ENCODE data around the gene TMEM191B. TPM values are rescaled to one million over a fixed set of nuclear protein-coding genes. Genes with fewer than 3 reads are reported as not detected.

Gene TMEM191B
- not detected in 2 replicates for total RNA-seq

GRCh38 chr22:18527752-18528596, at the start of gene TMEM191B:
Gene TMEM191B, plus strand, starts transcription at chr22:18527802. Its CDS starts 179 bp downstream, at chr22:18527981.

GRCh38 chr22:18518061-18518460, 9.5 kb upstream of the TMEM191B start, which contains the start of gene GGTLC3:
Gene GGTLC3, minus strand, starts transcription at chr22:18518161. Its CDS starts 264 bp downstream, at chr22:18517897.

Other genes with a start within 250 kb of the TMEM191B start
- gene GGTLC3, start 9.6 kb upstream of the TMEM191B start, total RNA-seq = not detected in 2 replicates
- gene RIMBP3, start 84.1 kb downstream of the TMEM191B start, total RNA-seq = 0.45 and 0.50 TPM in 2 replicates